T-cell (primary cell): Measurements from ENCODE around the gene AFDN. TPM values are rescaled to one million over a fixed set of nuclear protein-coding genes. Genes with fewer than 3 reads are reported as not detected.

ENCODE experiments used
- ATAC-seq, 4 experiments: fragments of 200-7000 bp in 3 of 4; fragments of 150-1000 bp in 1 of 4; cut with Tn5 transposase; replicated peaks in 1 of 4; 1 replicate in 3 of 4; 2 replicates in 1 of 4; pipeline ENCODE4 v1.10.0; 2021; ENCODE audit warnings: moderate library complexity in 3 of 4, mild to moderate bottlenecking in 2 of 4, moderate number of reproducible peaks in 1 of 4
- CTCF ChIA-PET, 2 donors: fragments of 300-600 bp; sonication (Branson Sonifier 250); formaldehyde crosslinking; loops; one replicate each; lab custom pipeline; 2022; ENCODE audit warnings: antibody characterized with exemption in 2 of 2; lab: Charles Lee
- POLR2A ChIA-PET, 2 donors: fragments of 300-600 bp; sonication (Branson Sonifier 250); formaldehyde crosslinking; loops; one replicate each; lab custom pipeline; 2022; ENCODE audit warnings: antibody characterized with exemption in 2 of 2; lab: Charles Lee
- DNase-seq, 35 experiments: peaks; one replicate each; pipeline versions ENCODE4 v3.0.0 to v3.0.0-alpha.2; 2013 to 2023
- H3K27ac ChIP-seq: one replicate; pipeline ENCODE4 v1.5.1; 2013; ENCODE audit warnings: low read length
- H3K27me3 ChIP-seq, 2 experiments: replicated peaks in 1 of 2; 1 replicate in 1 of 2; 2 replicates in 1 of 2; pipeline versions ENCODE4 v1.6.1 to v1.7.0; 2013; ENCODE audit warnings: low read length in 1 of 2, mixed read lengths in 1 of 2; ENCODE audit not compliant: control insufficient read depth in 2 of 2, insufficient read depth in 2 of 2; ENCODE audit errors: extremely low read depth in 1 of 2
- H3K36me3 ChIP-seq, 2 donors: 1 replicate in 1 of 2; 2 replicates in 1 of 2; pipeline versions ENCODE4 v1.6.1 to v1.7.0; 2013; ENCODE audit warnings: low read length in 1 of 2; ENCODE audit not compliant: control insufficient read depth in 2 of 2, insufficient read depth in 1 of 2; ENCODE audit errors: extremely low read depth in 1 of 2
- H3K4me1 ChIP-seq, 2 experiments: 1 replicate in 1 of 2; 2 replicates in 1 of 2; pipeline versions ENCODE4 v1.6.1 to v1.7.0; 2013; ENCODE audit warnings: low read length in 2 of 2, mixed read lengths in 1 of 2; ENCODE audit not compliant: insufficient read depth in 2 of 2, control insufficient read depth in 1 of 2; ENCODE audit errors: extremely low read depth in 1 of 2
- H3K4me3 ChIP-seq, 2 donors: 1 replicate in 1 of 2; 2 replicates in 1 of 2; pipeline versions ENCODE4 v1.5.1 to v1.7.0; 2013; ENCODE audit warnings: mild to moderate bottlenecking in 2 of 2, low read length in 1 of 2, moderate library complexity in 1 of 2; ENCODE audit not compliant: control insufficient read depth in 1 of 2; ENCODE audit errors: extremely low read depth in 1 of 2
- H3K9me3 ChIP-seq: 2 replicates; pipeline ENCODE4 v1.7.0; 2013
- H3K27ac Mint-ChIP-seq, 2 donors: one replicate each; pipeline ENCODE4 v1.8.0; 2020 to 2021; ENCODE audit warnings: mild to moderate bottlenecking in 2 of 2, mixed read lengths in 2 of 2
- H3K27me3 Mint-ChIP-seq, 2 donors: one replicate each; pipeline ENCODE4 v1.8.0; 2021 to 2022; ENCODE audit warnings: mixed read lengths in 2 of 2
- H3K36me3 Mint-ChIP-seq: one replicate; pipeline ENCODE4 v1.8.0; 2021; ENCODE audit warnings: mixed read lengths
- H3K4me1 Mint-ChIP-seq, 3 donors: one replicate each; pipeline ENCODE4 v1.8.0; 2020 to 2022; ENCODE audit warnings: mixed read lengths in 3 of 3, mild to moderate bottlenecking in 1 of 3
- H3K4me3 Mint-ChIP-seq, 3 donors: one replicate each; pipeline ENCODE4 v1.8.0; 2020 to 2022; ENCODE audit warnings: mild to moderate bottlenecking in 3 of 3, mixed read lengths in 3 of 3, moderate library complexity in 3 of 3
- H3K9me3 Mint-ChIP-seq, 3 donors: one replicate each; pipeline ENCODE4 v1.8.0; 2020 to 2022; ENCODE audit warnings: mixed read lengths in 3 of 3
- WGBS: methylation state at CpG from one replicate; pipeline ENCODE4 v1.1.5; 2013; ENCODE audit warnings: missing lambda C conversion rate; ENCODE audit not compliant: insufficient coverage; 5-methylcytosine and 5-hydroxymethylcytosine counted together
- total RNA-seq, 35 experiments: library from RNA in 6 of 35; stranded (reverse) in 6 of 35; fragments of 120-200 nt in 1 of 35; gene quantifications; one replicate each; pipeline versions ENCODE4 v1.2.1 to v1.2.4 and lab custom pipeline; 2013 to 2026

The AFDN gene
- total RNA-seq, 5 donors from 2014 or later (not counting 1 experiment from before 2014, with no cell fraction given): 10.6 to 30.3 (median 20.7) TPM

DNA sequence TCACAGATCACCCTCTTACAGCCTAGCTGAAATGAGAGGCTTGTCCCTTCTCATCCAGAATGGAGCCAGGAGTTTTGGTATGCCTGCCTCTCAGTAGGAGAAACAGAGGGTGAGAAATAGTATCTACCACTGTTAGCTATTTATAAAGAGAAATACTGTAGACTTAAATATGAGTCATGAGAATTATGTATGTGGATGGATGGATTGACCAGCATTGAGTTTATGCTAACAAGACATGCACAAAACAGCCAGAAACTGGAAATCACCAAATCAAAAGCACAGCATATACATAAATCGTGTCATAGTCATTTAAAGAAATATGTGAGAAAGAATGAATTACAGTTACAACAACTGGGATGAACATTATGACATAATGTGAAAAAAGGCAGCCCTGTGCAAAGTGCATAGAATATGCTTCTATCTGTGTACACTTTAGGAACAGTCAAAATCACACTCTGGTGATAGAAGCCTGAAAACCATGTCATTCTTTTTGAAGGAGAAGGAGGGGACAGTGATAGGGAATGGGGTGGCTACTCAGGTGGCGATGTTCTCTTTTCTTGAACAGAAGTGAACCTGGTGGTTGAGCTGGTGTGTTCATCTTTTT, 90.9 kb downstream of the AFDN start:
- no peaks in the 10 kb centered on the region for H3K27me3 ChIP-seq
- Mint-ChIP-seq H3K4me3 (no peak overlapping the region), H3K9me3 (no peaks in the 10 kb centered on the region), H3K27me3 (peaks cover 0 to 2% of the 10 kb centered on the region in 2 donors), H3K36me3 (peaks cover 11% of the 10 kb centered on the region), H3K27ac (no peak overlapping the region), H3K4me1 (no peaks in the 10 kb centered on the region)
- ChIA-PET CTCF (no interaction called here), POLR2A (interaction anchor here in 1 of 2 donors (0.6 kb wide), 1 partner anchor 1823 kb away, joined by 3 read pairs; no protein-coding TSS in a partner anchor)
- H3K36me3 ChIP-seq: no peaks in the 10 kb centered on the region
- H3K9me3 ChIP-seq: no peaks in the 10 kb centered on the region
- ATAC-seq (no peak), DNase-seq (no peak)
- no peak overlapping the region for H3K4me3 ChIP-seq
- WGBS: no CpG with 5 or more reads among the region's 2 CpGs
- H3K4me1 ChIP-seq: no peaks in the 10 kb centered on the region
- no peak overlapping the region for H3K27ac ChIP-seq

GRCh38 chr6:167918548-167919278, 92.0 kb downstream of the AFDN start:
- no peaks in the 10 kb centered on the region for H3K4me1 Mint-ChIP-seq
- H3K4me3 Mint-ChIP-seq: no peak overlapping the region
- H3K27ac ChIP-seq: no peak overlapping the region
- no peak overlapping the region for H3K27ac Mint-ChIP-seq
- WGBS: 88% methylated on average over 12 of the region's 14 CpGs
- H3K9me3 Mint-ChIP-seq: no peaks in the 10 kb centered on the region
- H3K36me3 Mint-ChIP-seq: peaks cover 11% of the 10 kb centered on the region
- H3K4me3 ChIP-seq: no peak overlapping the region
- H3K36me3 ChIP-seq: no peaks in the 10 kb centered on the region
- H3K4me1 ChIP-seq: no peaks in the 10 kb centered on the region
- H3K9me3 ChIP-seq: no peaks in the 10 kb centered on the region
- H3K27me3 ChIP-seq: no peaks in the 10 kb centered on the region
- no peak for ATAC-seq
- H3K27me3 Mint-ChIP-seq: peaks cover 0 to 2% of the 10 kb centered on the region in 2 donors
- no peak for DNase-seq
- CTCF ChIA-PET: no interaction called here
- POLR2A ChIA-PET: no interaction called here

- CTCF ChIA-PET: no interaction called here
- Histone ChIP-seq H3K36me3 (no peaks in the 10 kb centered on the region), H3K27ac (no peak overlapping the region), H3K4me3 (no peak overlapping the region), H3K9me3 (no peaks in the 10 kb centered on the region), H3K27me3 (no peaks in the 10 kb centered on the region), H3K4me1 (no peaks in the 10 kb centered on the region)
- Mint-ChIP-seq H3K36me3 (peaks cover 11% of the 10 kb centered on the region), H3K27ac (no peak overlapping the region), H3K9me3 (no peaks in the 10 kb centered on the region), H3K4me3 (no peak overlapping the region), H3K27me3 (no peaks in the 10 kb centered on the region), H3K4me1 (no peaks in the 10 kb centered on the region)
- POLR2A ChIA-PET: no interaction called here
- ATAC-seq: no peak
- WGBS: 50% methylated on average over 1 of the region's 3 CpGs
- DNase-seq: no peak
Measured at GRCh38 chr6:167919349-167919748, 92.6 kb downstream of the AFDN start.

- no peak for ATAC-seq
- H3K36me3 Mint-ChIP-seq: peaks cover 8% of the 10 kb centered on the region
- 90% methylated on average over 5 of the region's 8 CpGs for WGBS
- no peaks in the 10 kb centered on the region for H3K9me3 Mint-ChIP-seq
- H3K27me3 Mint-ChIP-seq: no peaks in the 10 kb centered on the region
- Histone ChIP-seq H3K36me3 (no peaks in the 10 kb centered on the region), H3K27ac (no peak overlapping the region), H3K4me1 (no peaks in the 10 kb centered on the region), H3K9me3 (no peaks in the 10 kb centered on the region), H3K27me3 (no peaks in the 10 kb centered on the region), H3K4me3 (no peak overlapping the region)
- DNase-seq: no peak
- no peaks in the 10 kb centered on the region for H3K4me1 Mint-ChIP-seq
- no peak overlapping the region for H3K27ac Mint-ChIP-seq
- POLR2A ChIA-PET: no interaction called here
- CTCF ChIA-PET: no interaction called here
- no peak overlapping the region for H3K4me3 Mint-ChIP-seq
Measured at GRCh38 chr6:167920165-167920564, 93.5 kb downstream of the AFDN start.

GRCh38 chr6:167921831-167922230, 95.1 kb downstream of the AFDN start:
- Histone ChIP-seq H3K27ac (no peak overlapping the region), H3K36me3 (no peaks in the 10 kb centered on the region), H3K4me1 (no peaks in the 10 kb centered on the region), H3K27me3 (no peaks in the 10 kb centered on the region), H3K4me3 (no peak overlapping the region), H3K9me3 (no peaks in the 10 kb centered on the region)
- ATAC-seq (no peak), DNase-seq (no peak)
- Mint-ChIP-seq H3K27ac (no peak overlapping the region), H3K4me3 (no peak overlapping the region), H3K4me1 (no peaks in the 10 kb centered on the region), H3K9me3 (no peaks in the 10 kb centered on the region), H3K36me3 (peaks cover 8% of the 10 kb centered on the region), H3K27me3 (no peaks in the 10 kb centered on the region)
- 75% methylated on average over 2 of the region's 6 CpGs for WGBS
- POLR2A ChIA-PET: no interaction called here
- CTCF ChIA-PET: no interaction called here

DNA sequence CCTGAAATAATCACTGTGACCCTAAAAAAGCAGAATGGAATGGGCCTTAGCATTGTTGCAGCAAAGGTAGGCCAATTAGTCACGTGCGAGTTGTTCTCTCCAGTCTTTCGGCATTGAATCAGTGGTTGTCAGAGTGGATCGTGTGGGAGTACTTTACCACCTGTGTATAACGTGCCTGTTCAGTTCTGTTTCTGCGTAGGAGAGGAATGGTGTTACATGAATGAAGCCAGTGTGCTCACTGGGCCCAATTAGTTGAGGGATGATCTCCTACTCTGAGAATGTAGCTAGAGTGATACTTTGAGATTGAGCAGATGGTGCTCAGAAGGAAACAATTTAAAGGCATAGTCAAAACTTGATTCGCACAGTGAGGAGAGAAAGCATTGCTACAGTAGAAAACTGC, 98.3 kb downstream of the AFDN start:
- WGBS: 94% methylated on average over 7 of the region's 7 CpGs
- Histone ChIP-seq H3K27ac (no peak overlapping the region), H3K27me3 (no peaks in the 10 kb centered on the region), H3K4me1 (no peaks in the 10 kb centered on the region), H3K9me3 (no peaks in the 10 kb centered on the region), H3K4me3 (no peak overlapping the region), H3K36me3 (no peaks in the 10 kb centered on the region)
- H3K36me3 Mint-ChIP-seq: peaks cover 3% of the 10 kb centered on the region
- H3K4me1 Mint-ChIP-seq: no peaks in the 10 kb centered on the region
- DNase-seq (no peak), ATAC-seq (no peak)
- H3K27me3 Mint-ChIP-seq: no peaks in the 10 kb centered on the region
- H3K9me3 Mint-ChIP-seq: no peaks in the 10 kb centered on the region
- H3K27ac Mint-ChIP-seq: no peak overlapping the region
- H3K4me3 Mint-ChIP-seq: no peak overlapping the region
- CTCF ChIA-PET: interaction anchor here in 1 of 2 donors (0.6 kb wide), 1 partner anchor 37 kb away, joined by 3 read pairs; no protein-coding TSS in a partner anchor
- POLR2A ChIA-PET: interaction anchor here in 1 of 2 donors (0.5 to 0.7 kb wide), 2 partner anchors 8 to 1548 kb away, joined by 3 to 5 read pairs; no protein-coding TSS in a partner anchor
